Neural cell (in vitro differentiated cells): Measurements from ENCODE around the gene RASGRP1. TPM values are rescaled to one million over a fixed set of nuclear protein-coding genes. Genes with fewer than 3 reads are reported as not detected.

Experiments used
- H2AFZ ChIP-seq: fragments of 200-600, 300-800 bp; sonication (generic), shearing (Covaris generic); 2 replicates; pipeline ENCODE4 v1.6.0; 2014; ENCODE audit warnings: low read depth, mild to moderate bottlenecking, antibody characterized with exemption, low read length, moderate library complexity
- H3F3A ChIP-seq: fragments of 200-600 bp; shearing (Covaris generic); 2 replicates; pipeline ENCODE4 v1.6.1; 2016; ENCODE audit warnings: mild to moderate bottlenecking, moderate library complexity, mixed read lengths, antibody characterized with exemption, low read length; ENCODE audit not compliant: insufficient read depth, poor library complexity, severe bottlenecking
- H3K27ac ChIP-seq: fragments of 200-600, 300-800 bp; sonication (generic), shearing (Covaris generic); 2 replicates; pipeline ENCODE4 v1.5.1; 2014; ENCODE audit warnings: mild to moderate bottlenecking, low read length, moderate library complexity
- H3K27me3 ChIP-seq: fragments of 300-800, 200-600 bp; sonication (generic), shearing (Covaris generic); 2 replicates; pipeline ENCODE4 v1.6.0; 2014; ENCODE audit warnings: mild to moderate bottlenecking, low read depth, low read length, moderate library complexity; ENCODE audit not compliant: insufficient read depth
- H3K36me3 ChIP-seq: fragments of 300-800, 200-600 bp; sonication (generic), shearing (Covaris generic); 2 replicates; pipeline ENCODE4 v1.5.1; 2014; ENCODE audit warnings: mild to moderate bottlenecking, antibody characterized with exemption, low read length, moderate library complexity; ENCODE audit not compliant: insufficient read depth
- H3K4me2 ChIP-seq: fragments of 300-800, 200-600 bp; sonication (generic), shearing (Covaris generic); 2 replicates; pipeline ENCODE4 v1.6.0; 2014; ENCODE audit warnings: mild to moderate bottlenecking, low read length
- H3K4me3 ChIP-seq: fragments of 300-800, 200-600 bp; sonication (generic), shearing (Covaris generic); 2 replicates; pipeline ENCODE4 v1.5.1; 2014; ENCODE audit warnings: mild to moderate bottlenecking, low read length, moderate library complexity
- H3K79me2 ChIP-seq: fragments of 200-600 bp; shearing (Covaris generic); replicated peaks from 2 replicates; pipeline ENCODE4 v1.6.0; 2014; ENCODE audit warnings: mild to moderate bottlenecking, low read length, moderate library complexity; ENCODE audit not compliant: insufficient read depth
- H3K9ac ChIP-seq: fragments of 300-800, 200-600 bp; sonication (generic), shearing (Covaris generic); 2 replicates; pipeline ENCODE4 v1.6.1; 2016; ENCODE audit warnings: mild to moderate bottlenecking, low read length, mixed read lengths
- H3K9me2 ChIP-seq: fragments of 200-600 bp; shearing (Covaris generic); 2 replicates; pipeline ENCODE4 v1.6.1; 2016; ENCODE audit warnings: mild to moderate bottlenecking, low read length, mixed read lengths; ENCODE audit not compliant: insufficient read depth
- H3K9me3 ChIP-seq: fragments of 200-600, 300-800 bp; sonication (generic), shearing (Covaris generic); 2 replicates; pipeline ENCODE4 v1.6.1; 2016; ENCODE audit warnings: mild to moderate bottlenecking, mixed run types, low read length, moderate library complexity, mixed read lengths
- H4K20me1 ChIP-seq: fragments of 200-600 bp; shearing (Covaris generic); 2 replicates; pipeline ENCODE4 v1.6.1; 2016; ENCODE audit warnings: mild to moderate bottlenecking, mixed run types; ENCODE audit not compliant: insufficient read depth
- CTCF ChIP-seq: fragments of 450-650 bp; IDR thresholded peaks from 2 replicates; pipeline ENCODE4 v1.5.1; 2014; ENCODE audit warnings: antibody characterized with exemption, mild to moderate bottlenecking, moderate library complexity; ENCODE audit not compliant: poor library complexity, severe bottlenecking
- EP300 ChIP-seq: fragments of 450-650 bp; conservative IDR thresholded peaks from 2 replicates; pipeline ENCODE4 v1.6.1; 2014; ENCODE audit warnings: antibody characterized with exemption, mild to moderate bottlenecking, moderate library complexity; ENCODE audit not compliant: poor library complexity, severe bottlenecking
- EZH2 ChIP-seq: fragments of 200-600, 300-800 bp; shearing (Covaris generic), sonication (generic); IDR thresholded peaks from 2 replicates; pipeline ENCODE4 v1.6.1; 2014; ENCODE audit warnings: antibody characterized with exemption, low read length, borderline replicate concordance, mild to moderate bottlenecking; ENCODE audit not compliant: insufficient read depth, poor library complexity, severe bottlenecking
- MXI1 ChIP-seq: fragments of 450-650 bp; conservative IDR thresholded peaks from 2 replicates; pipeline ENCODE4 v1.6.1; 2014; ENCODE audit warnings: antibody characterized with exemption, mild to moderate bottlenecking; ENCODE audit not compliant: poor library complexity, severe bottlenecking
- POLR2AphosphoS5 ChIP-seq: IDR thresholded peaks from 2 replicates; pipeline ENCODE4 v1.6.1; 2012
- RAD21 ChIP-seq: fragments of 450-650 bp; conservative IDR thresholded peaks from 2 replicates; pipeline ENCODE4 v1.6.1; 2014; ENCODE audit warnings: antibody characterized with exemption, mild to moderate bottlenecking, moderate library complexity
- REST ChIP-seq: IDR thresholded peaks from 2 replicates; pipeline ENCODE4 v1.6.1; 2012; ENCODE audit warnings: borderline replicate concordance
- SMC3 ChIP-seq: fragments of 450-650 bp; conservative IDR thresholded peaks from 2 replicates; pipeline ENCODE4 v1.6.1; 2014; ENCODE audit warnings: antibody characterized with exemption, mild to moderate bottlenecking, moderate library complexity; ENCODE audit not compliant: poor library complexity
- TAF1 ChIP-seq: IDR thresholded peaks from 2 replicates; pipeline ENCODE4 v1.6.1; 2012; ENCODE audit warnings: low read depth
- polyA plus RNA-seq: library from polyadenylated mRNA; depleted of rRNA; stranded (reverse); fragments of >200 nt; gene quantifications from 2 replicates; pipeline ENCODE4 v1.2.3, GENCODE V29; 2014

The RASGRP1 gene
- polyA plus RNA-seq, 1 donor from 2014 or later = 3.1 TPM

GRCh38 chr15:38458646-38459045, 106.0 kb downstream of the RASGRP1 start:
- Histone ChIP-seq H3K9ac (no peak overlapping the region), H3K27ac (no peak overlapping the region), H3K27me3 (no peaks in the 10 kb centered on the region), H3K4me2 (no peak overlapping the region), H3F3A (no peaks in the 10 kb centered on the region), H3K9me3 (no peaks in the 10 kb centered on the region), H3K9me2 (no peaks in the 10 kb centered on the region), H3K4me3 (no peak overlapping the region), H3K36me3 (no peaks in the 10 kb centered on the region), H4K20me1 (no peaks in the 10 kb centered on the region), H2AFZ (no peak overlapping the region), H3K79me2 (peaks cover 62% of the 10 kb centered on the region)
- TF ChIP-seq SMC3 (no peak), REST (no peak), POLR2AphosphoS5 (no peak), CTCF (no peak), TAF1 (no peak), EZH2 (no peak), MXI1 (no peak), RAD21 (no peak), EP300 (no peak)

GRCh38 chr15:38455092-38455491, 109.5 kb downstream of the RASGRP1 start:
- Histone ChIP-seq H2AFZ (peak overlapping the region; percentile 97), H3K4me3 (peak overlapping the region; percentile 90)

More at GRCh38 chr15:38455092-38455491, 109.5 kb downstream of the RASGRP1 start:
- Histone ChIP-seq H3K4me2 (peak overlapping the region; percentile 40), H3K27me3 (no peaks in the 10 kb centered on the region), H3K79me2 (peaks cover 44% of the 10 kb centered on the region), H3F3A (no peaks in the 10 kb centered on the region), H3K9me2 (no peaks in the 10 kb centered on the region), H3K36me3 (no peaks in the 10 kb centered on the region), H4K20me1 (no peaks in the 10 kb centered on the region), H3K9ac (peak overlapping the region; percentile 90), H3K9me3 (no peaks in the 10 kb centered on the region), H3K27ac (peak overlapping the region; percentile 83)
- no peak for TF ChIP-seq EP300
- no peak for TF ChIP-seq SMC3
- TF ChIP-seq TAF1 = no peak
- TF ChIP-seq RAD21 = no peak
- TF ChIP-seq CTCF = no peak
- TF ChIP-seq MXI1 = no peak
